Measurements from ENCODE around the gene BUD23.

BUD23 gene

DNA sequence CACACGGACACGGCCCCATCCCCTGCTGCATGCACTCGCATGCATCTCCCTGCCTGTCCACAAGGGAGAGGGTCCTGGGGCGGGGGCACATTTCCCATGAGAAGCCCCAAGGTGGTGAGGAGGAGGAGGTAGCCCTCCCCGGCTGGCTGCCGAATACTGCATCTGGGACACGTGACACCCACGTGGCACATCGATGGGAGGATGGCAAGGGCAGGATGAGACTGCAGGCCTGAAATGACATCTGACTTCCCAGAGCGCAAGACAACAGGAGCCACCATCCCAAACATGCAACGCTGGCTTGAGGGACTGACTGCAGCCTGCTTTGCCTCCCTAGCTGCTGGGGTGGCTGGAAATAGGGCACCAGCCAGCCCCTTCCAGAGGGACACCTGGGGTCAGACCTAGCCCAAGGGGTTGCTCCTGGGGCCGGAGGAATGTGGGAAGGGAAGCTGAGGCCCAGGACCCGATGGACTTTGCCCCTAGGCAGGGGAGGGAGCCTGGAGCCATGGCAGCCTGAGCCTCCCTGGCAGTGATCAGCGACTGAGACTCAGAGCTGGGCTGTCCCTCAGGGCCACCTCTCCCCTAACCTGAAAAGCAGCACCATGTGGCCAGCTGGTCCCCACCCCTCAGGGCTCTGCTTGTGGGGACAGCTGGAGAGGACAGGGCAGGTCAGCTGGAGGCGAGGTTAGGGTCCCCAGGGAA, 16.1 kb downstream of the BUD23 start:
- FAIRE-seq (no peak), DNase-seq (ENCODE audit: insufficient read length, low spot score) (no peak)
- TF ChIP-seq POLR2AphosphoS5 (IDR thresholded peaks at IDR 0.05; ENCODE audit: low read depth, low read length) (peak; percentile 81; the same call in 1 of the 2 replicates), SPI1 (IDR thresholded peaks at IDR 0.05; ENCODE audit: low read depth, low read length) (no peak)

DNA sequence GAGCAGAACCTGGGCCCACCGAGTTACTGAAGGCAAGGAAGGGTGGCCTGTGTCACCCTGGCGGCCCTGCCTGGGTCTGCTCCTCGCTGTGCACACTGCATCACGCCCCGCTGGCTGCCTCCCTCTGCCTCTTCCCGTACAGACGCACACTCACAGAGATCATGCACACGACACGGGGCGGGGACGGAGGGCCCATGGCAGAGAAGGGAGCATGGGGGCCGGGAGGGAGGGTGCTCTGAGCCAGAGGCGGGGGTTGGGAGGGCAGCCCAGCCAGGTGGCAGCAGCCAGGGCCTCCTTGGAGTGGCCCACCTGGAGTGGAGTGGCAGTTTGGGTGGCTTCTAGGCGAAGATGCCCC, 16.6 kb downstream of the BUD23 start:
- FAIRE-seq = no peak
- TF ChIP-seq PAX5 (IDR thresholded peaks at IDR 0.05; ENCODE audit: insufficient read depth, low read length, severe bottlenecking) (no peak), POLR2A (IDR thresholded peaks at IDR 0.05; ENCODE audit: low read depth, low read length) (0 out of 2 replicates have a peak, but pooled peaks have one; percentile 20), POLR2AphosphoS5 (IDR thresholded peaks at IDR 0.05; ENCODE audit: low read depth, low read length) (peak; percentile 59; the same call in 1 of the 2 replicates)
- DNase-seq (ENCODE audit: insufficient read length, low spot score) = no peak

DNA sequence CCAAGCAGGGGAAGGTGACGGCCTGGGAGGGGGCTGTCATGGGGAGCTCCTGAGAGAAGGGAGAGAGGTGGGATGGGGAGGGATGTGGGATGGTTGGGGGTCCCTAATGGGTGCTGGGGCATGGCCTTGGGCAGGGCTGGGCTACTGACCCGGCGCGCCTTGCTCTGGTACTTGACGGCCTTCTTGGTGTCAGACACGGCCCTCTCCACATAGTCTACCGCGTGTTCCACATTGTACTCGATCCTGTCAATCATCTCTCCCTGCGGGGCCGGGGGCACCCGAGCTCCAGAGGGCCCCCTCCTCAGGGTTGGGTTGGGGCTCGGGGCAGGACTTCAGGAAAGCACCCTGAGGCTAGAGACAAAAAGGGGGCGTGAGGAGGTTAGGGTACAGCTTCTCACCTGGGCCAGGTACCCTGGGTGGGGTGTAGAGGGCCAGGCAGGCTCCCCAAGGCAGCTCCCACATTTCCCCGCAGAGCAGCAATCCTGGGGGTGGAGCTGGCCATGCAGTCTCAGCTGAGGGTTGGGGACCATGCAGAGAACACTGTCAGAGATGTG, 17.3 kb downstream of the BUD23 start:
- DNase-seq (ENCODE audit: insufficient read length, low spot score) (no peak), FAIRE-seq (no peak)
- TF ChIP-seq POU2F2 (IDR thresholded peaks at IDR 0.05; ENCODE audit: low read depth, low read length) (no peak), PAX5 (IDR thresholded peaks at IDR 0.05; ENCODE audit: insufficient read depth, low read length, severe bottlenecking) (no peak), POLR2A (IDR thresholded peaks at IDR 0.05; ENCODE audit: low read depth, low read length) (no peak), SPI1 (IDR thresholded peaks at IDR 0.05; ENCODE audit: low read depth, low read length) (no peak), POLR2AphosphoS5 (IDR thresholded peaks at IDR 0.05; ENCODE audit: low read depth, low read length) (no peak), TAF1 (IDR thresholded peaks at IDR 0.05; ENCODE audit: low read depth, low read length) (no peak)

DNA sequence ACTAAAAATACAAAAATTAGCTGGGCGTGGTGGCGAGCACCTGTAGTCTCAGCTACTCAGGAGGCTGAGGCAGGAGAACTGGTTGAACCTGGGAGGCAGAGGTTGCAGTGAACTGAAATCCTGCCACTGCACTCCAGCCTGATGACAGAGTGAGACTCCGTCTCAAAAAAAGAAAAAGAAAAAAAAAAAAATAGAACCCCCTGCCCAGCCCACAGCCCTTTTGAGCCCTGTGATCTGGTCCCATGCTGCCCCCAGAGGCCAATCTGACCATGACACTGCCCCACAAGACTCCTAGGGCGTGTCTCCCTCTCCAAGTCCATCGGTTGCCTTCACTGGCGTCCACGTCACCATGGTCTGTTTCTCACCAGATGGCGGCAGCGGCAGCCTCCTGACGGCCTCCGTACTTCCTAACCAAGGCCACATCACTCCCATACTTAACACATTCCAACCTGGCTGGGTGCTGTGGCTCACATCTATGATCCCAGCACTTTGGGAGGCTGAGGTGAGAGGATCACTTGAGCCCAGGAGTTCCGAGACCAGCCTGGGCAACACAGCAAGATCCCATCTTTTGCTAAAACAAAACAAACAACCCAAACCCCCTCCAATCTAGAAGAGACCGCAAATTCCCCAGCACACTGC, 18.1 kb downstream of the BUD23 start:
- DNase-seq (ENCODE audit: insufficient read length, low spot score) = no peak
- FAIRE-seq = peak; percentile 20
- no peak for TF ChIP-seq POU2F2 (IDR thresholded peaks at IDR 0.05; ENCODE audit: low read depth, low read length)
- no peak for TF ChIP-seq PAX5 (IDR thresholded peaks at IDR 0.05; ENCODE audit: insufficient read depth, low read length, severe bottlenecking)
- no peak for TF ChIP-seq POLR2AphosphoS5 (IDR thresholded peaks at IDR 0.05; ENCODE audit: low read depth, low read length)
- TF ChIP-seq TAF1 (IDR thresholded peaks at IDR 0.05; ENCODE audit: low read depth, low read length) = no peak
- no peak for TF ChIP-seq POLR2A (IDR thresholded peaks at IDR 0.05; ENCODE audit: low read depth, low read length)
- no peak for TF ChIP-seq SPI1 (IDR thresholded peaks at IDR 0.05; ENCODE audit: low read depth, low read length)

DNA sequence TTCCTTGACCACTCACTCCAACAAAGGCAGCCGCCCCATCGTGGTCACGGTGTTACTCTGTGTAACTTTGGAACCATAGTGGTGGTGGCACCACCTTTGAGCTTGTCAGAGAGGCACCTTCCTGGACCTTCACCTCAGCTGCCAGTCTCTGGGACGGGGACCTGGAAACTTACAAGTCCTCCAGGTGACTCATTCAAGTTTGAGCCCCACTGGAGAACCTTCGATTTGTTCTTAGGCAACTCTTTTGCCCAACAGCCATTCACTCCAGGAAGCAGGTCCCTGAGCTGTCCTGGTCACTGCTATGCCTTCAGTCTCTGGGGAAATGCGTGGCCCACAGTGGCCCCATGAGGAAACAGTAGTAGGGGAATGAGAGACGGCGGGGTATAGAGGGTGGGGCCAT, 18.8 kb downstream of the BUD23 start:
- TF ChIP-seq PAX5 (IDR thresholded peaks at IDR 0.05; ENCODE audit: insufficient read depth, low read length, severe bottlenecking) = no peak
- no peak for TF ChIP-seq TAF1 (IDR thresholded peaks at IDR 0.05; ENCODE audit: low read depth, low read length)
- TF ChIP-seq SPI1 (IDR thresholded peaks at IDR 0.05; ENCODE audit: low read depth, low read length) = no peak
- no peak for TF ChIP-seq POU2F2 (IDR thresholded peaks at IDR 0.05; ENCODE audit: low read depth, low read length)
- TF ChIP-seq POLR2A (IDR thresholded peaks at IDR 0.05; ENCODE audit: low read depth, low read length) = no peak
- no peak for TF ChIP-seq POLR2AphosphoS5 (IDR thresholded peaks at IDR 0.05; ENCODE audit: low read depth, low read length)
- FAIRE-seq = no peak
- DNase-seq (ENCODE audit: insufficient read length, low spot score) = no peak

DNA sequence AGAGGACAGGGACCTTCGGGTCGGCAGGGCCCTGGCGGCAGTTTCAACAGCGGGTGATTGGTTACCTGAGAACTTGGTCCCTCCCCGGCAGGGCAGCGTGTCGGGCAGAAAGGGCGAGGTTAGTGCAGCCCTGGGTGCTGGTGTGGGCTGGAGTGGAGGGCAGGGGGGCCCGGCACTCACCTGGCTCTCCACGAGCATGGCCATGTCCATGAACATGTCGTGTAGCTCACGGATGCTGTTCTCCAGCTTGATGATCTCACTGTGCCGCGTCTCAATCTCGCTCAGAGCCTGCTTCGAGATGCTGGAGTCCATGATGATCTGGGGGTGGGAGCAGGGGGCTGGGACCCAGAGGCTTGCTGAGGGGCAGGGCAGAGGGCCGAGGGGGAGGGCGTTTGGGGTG, 19.3 kb downstream of the BUD23 start:
- no peak for FAIRE-seq
- no peak for DNase-seq (ENCODE audit: insufficient read length, low spot score)
- TF ChIP-seq TAF1 (IDR thresholded peaks at IDR 0.05; ENCODE audit: low read depth, low read length) = no peak
- TF ChIP-seq POLR2AphosphoS5 (IDR thresholded peaks at IDR 0.05; ENCODE audit: low read depth, low read length) = no peak
- TF ChIP-seq SPI1 (IDR thresholded peaks at IDR 0.05; ENCODE audit: low read depth, low read length) = no peak
- no peak; the same call in 1 of the 2 replicates for TF ChIP-seq POLR2A (IDR thresholded peaks at IDR 0.05; ENCODE audit: low read depth, low read length)
- TF ChIP-seq POU2F2 (IDR thresholded peaks at IDR 0.05; ENCODE audit: low read depth, low read length) = no peak
- no peak for TF ChIP-seq PAX5 (IDR thresholded peaks at IDR 0.05; ENCODE audit: insufficient read depth, low read length, severe bottlenecking)

DNA sequence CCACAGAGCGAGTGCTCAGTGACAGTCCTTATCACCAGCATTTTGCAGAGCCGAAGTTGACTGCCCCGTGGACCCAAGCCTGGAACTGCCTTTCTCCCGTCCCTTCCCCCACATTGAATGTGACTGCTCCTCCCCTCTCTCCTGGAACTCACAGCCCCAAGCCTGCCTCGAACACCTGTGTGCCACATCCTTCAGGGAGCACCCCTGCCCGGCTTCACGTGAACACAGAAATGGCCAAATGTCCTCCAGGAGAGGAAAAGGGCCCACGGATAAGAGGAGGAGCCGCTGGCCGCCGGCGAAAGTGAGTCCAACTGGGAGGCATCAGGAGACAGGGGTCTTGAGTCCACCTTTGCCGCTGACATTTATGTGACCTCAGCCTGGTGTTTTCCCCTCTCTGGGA, 19.8 kb downstream of the BUD23 start:
- DNase-seq (ENCODE audit: insufficient read length, low spot score) = no peak
- TF ChIP-seq POU2F2 (IDR thresholded peaks at IDR 0.05; ENCODE audit: low read depth, low read length) = no peak
- no peak for TF ChIP-seq PAX5 (IDR thresholded peaks at IDR 0.05; ENCODE audit: insufficient read depth, low read length, severe bottlenecking)
- TF ChIP-seq POLR2AphosphoS5 (IDR thresholded peaks at IDR 0.05; ENCODE audit: low read depth, low read length) = no peak; the same call in 1 of the 2 replicates
- TF ChIP-seq SPI1 (IDR thresholded peaks at IDR 0.05; ENCODE audit: low read depth, low read length) = no peak
- TF ChIP-seq TAF1 (IDR thresholded peaks at IDR 0.05; ENCODE audit: low read depth, low read length) = no peak
- no peak for TF ChIP-seq POLR2A (IDR thresholded peaks at IDR 0.05; ENCODE audit: low read depth, low read length)
- no peak for FAIRE-seq

DNA sequence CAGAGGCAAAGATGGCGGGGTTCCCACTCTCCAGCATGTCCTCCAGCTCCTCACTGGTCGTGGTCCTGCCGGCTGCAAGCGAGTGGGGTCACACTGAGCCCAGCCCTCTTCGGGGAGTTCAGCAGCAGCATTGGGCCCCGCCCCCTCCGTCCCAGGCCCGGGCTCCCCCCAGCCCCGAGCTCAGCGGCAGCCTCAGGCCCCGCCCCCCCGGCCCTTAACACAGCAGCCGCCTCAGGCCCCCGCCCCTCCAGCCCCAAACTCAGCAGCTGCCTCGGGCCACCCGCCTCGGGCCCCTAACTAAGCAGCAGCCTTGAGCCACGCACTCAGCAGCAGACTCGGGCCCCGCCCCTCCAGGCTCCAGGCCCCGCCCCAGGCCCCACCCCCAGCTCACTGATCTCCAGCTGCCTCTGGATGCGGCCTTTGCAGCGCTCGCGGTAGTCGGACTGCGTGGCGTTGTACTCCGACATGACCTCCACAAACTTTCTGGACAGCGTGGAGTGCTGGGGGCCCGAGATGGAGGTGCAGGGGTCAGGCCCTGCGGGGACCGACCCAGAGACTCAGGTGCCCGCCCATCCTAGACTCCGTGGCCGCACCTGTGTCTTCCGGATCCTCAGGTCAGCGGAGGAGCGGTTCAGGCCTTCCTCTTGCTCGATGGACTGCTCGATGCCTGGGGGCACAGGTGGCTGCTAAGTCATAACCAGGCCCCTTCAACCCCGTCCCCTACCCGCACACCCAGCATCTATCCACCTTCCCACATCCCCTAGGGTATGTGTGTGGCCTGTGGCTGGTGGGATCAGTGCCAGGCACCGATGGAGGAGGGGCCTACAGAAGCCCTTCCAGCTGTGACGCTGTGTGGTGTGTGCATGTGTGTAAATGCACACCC, 20.6 kb downstream of the BUD23 start:
- no peak for TF ChIP-seq POLR2A (IDR thresholded peaks at IDR 0.05; ENCODE audit: low read depth, low read length)
- TF ChIP-seq PAX5 (IDR thresholded peaks at IDR 0.05; ENCODE audit: insufficient read depth, low read length, severe bottlenecking) = no peak
- TF ChIP-seq SPI1 (IDR thresholded peaks at IDR 0.05; ENCODE audit: low read depth, low read length) = no peak
- TF ChIP-seq TAF1 (IDR thresholded peaks at IDR 0.05; ENCODE audit: low read depth, low read length) = no peak
- no peak for TF ChIP-seq POU2F2 (IDR thresholded peaks at IDR 0.05; ENCODE audit: low read depth, low read length)
- TF ChIP-seq POLR2AphosphoS5 (IDR thresholded peaks at IDR 0.05; ENCODE audit: low read depth, low read length) = no peak
- peak; percentile 81 for DNase-seq (ENCODE audit: insufficient read length, low spot score)
- FAIRE-seq = no peak
